Embryonic facial prominence (tissue), 1 donor: Measurements from ENCODE around the gene FAM98A.

Experiments used
- DNase-seq: peaks from one replicate; pipeline ENCODE4 v3.0.0-alpha.2; 2016; ENCODE audit errors: extremely low spot score

The FAM98A gene

DNA sequence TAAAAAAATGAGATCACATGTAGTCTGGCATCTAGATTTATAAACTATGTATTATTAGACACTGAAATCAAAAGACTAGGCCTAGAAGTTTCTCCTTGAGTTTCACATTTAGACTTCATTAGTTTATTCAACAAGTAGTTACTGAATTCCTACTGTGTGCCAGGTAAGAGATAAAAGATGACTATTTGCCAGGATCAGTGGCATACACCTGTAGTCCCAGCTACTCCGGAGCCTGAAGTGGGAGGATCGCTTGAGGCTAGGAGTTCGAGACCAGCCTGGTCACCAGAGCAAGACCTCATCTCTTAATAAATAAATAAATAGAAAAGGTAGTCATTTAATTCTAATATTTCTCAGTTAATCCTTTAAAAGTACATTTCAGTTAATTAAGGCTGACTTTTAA is 2.1 kb downstream of the FAM98A start:
- no peak for DNase-seq

DNA sequence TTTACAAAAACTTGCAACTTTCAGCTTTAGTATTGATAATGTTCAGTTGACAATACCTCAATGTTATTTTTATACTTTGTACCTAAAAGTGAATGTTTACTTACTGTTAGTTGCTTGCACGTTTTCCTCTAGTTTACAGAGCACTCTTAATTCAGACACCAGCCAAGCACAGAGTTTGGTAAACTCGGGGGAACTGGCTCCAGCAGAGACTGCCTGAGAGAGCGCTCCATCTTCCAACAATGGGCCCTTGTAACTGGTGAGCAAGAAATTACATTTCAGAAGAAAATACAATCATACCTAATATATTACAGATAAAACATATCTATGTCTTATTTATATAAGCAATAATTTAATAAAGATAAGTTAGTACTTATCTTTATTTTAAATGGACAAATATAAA is 3.7 kb downstream of the FAM98A start:
- DNase-seq: no peak

- no peak for DNase-seq
These were observed 9.7 kb downstream of the FAM98A start for GRCh38 chr2:33589444-33589843.

- DNase-seq: no peak
These were observed 10.9 kb downstream of the FAM98A start for GRCh38 chr2:33588232-33588631.

DNA sequence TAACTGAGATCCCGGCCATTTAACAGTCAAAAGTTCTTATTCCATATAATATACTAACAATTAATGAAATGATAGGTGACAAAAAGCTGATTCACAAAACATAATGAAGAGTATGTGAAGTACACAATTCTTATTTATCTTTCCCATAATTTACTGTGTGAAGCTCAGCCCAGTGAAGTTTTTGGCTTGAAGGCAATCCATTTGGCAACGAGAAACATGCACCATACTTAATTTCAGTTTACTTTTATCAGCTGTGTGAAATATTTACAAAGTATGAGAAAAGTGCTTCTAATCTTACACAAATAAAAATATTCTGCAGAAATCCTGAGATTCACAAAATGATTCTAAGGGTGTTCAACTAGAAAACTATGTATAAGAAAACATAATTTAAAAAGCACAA is 12.3 kb downstream of the FAM98A start:
- no peak for DNase-seq

DNA sequence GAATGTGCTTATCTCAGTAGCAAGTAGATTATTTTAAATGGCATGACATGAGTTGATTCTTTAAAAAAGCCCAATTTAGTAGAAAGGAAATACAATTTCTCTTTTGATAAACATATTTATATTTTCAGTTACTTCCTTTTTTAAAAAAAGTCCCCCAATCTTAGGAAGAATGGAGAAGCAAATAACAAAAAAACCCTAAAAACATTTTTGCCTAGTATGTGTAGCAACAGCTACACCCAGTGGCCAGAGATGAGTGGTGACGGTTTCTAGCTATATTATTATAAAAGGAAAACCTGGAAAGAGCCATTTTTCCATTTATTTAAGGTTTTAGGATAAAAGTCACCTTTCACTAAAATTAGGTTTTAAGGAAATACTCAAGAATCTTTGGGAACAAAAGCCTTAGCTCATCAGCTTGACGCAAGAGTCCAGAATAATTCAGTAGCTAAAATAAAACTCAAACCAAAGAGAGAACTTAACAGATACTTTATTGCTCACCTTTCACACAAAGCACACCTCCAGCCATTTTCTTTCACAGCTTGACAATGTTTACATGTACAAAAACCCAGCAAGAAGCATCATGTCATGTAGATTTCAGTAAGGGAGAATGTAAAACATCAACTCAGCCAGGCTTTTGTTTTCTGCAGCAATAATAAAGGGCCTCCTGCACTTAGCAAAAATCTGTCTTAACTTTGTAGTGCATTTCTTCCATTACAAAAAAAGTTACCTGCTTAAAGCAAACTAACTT is 15.7 kb downstream of the FAM98A start:
- DNase-seq: peak; percentile 57

- no peak for DNase-seq
These were observed 17.2 kb downstream of the FAM98A start for GRCh38 chr2:33581872-33582271.

- no peak for DNase-seq
These were observed 19.9 kb downstream of the FAM98A start for GRCh38 chr2:33579227-33579626.

GRCh38 chr2:33577668-33578067 is 21.4 kb downstream of the FAM98A start:
- no peak for DNase-seq

GRCh38 chr2:33577084-33577483 is 22.0 kb downstream of the FAM98A start:
- DNase-seq: no peak

DNA sequence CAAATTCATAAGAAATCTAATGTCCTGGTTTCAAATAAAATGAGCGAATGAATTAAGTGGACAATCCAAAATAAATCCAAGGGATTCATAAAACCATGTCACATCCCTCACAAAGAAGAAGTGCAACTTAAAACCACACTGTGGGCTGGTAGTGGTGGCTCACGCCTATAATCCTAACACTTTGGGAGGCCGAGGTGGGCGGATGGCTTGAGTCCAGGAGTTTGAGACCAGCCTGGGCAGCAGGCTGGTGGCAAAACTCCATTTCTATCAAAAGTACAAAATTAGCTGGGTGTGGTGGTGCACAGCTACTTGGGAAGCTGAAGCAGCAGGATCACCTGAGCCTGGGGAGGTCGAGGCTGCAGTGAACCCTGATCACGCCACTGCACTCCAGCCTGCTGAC is 25.4 kb downstream of the FAM98A start:
- DNase-seq: no peak

- no peak for DNase-seq
These were observed 28.4 kb downstream of the FAM98A start for GRCh38 chr2:33570681-33571080.

GRCh38 chr2:33561872-33562271 is 37.2 kb downstream of the FAM98A start:
- DNase-seq: no peak

GRCh38 chr2:33560017-33560416 is 39.1 kb downstream of the FAM98A start:
- DNase-seq: no peak

GRCh38 chr2:33559328-33559727 is 39.8 kb downstream of the FAM98A start:
- DNase-seq: no peak

DNA sequence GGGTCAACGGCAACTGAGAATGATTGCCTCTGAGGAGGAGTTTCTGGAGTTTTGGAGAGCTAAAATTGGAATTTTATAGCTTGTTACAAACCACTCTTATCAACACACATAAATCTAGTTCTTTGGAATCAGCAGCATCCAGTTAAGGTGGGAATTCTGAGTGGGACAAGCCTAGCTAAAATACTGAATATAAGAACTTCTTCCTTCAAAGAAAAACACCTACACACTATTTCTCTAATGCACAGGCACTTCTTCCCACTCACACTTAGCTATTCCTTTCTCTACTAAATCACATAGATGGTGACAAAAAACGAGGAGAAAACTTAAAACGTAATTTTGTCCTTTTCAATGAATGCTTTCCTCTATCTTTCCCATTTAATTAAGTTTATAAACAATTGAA is 43.4 kb downstream of the FAM98A start:
- no peak for DNase-seq

DNA sequence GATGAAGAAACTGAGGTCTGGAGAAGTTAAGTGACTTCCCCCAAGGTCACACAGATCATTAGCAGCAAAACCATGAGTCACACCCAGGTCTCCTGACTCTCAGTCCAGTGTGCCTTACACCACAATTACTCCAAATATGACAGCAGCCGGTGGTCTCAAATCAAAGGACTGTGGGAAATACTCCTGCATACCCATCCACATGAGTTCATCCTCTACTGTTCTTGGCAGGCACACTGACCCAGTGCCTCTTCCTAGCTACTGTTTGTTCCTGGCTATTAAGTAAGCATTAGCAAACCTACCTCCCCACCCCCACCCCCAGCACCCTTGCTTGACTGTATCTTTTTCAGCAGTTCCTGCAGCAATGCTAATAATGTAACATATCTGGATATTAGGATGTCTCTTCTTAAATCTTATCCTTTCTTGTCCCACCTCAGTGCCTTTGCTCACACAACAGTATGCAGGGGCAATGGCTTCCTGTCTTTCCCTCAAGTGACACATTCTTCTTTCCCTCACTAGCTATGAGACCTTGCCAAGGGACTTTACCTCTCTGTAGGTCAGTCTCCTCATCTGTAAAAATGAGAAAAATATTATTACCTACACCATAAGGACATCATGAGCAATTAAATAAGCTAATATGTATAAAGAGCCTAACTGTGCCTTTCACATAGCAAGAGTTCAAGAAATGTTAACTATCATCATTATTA is 46.2 kb downstream of the FAM98A start:
- DNase-seq: no peak

GRCh38 chr2:33550206-33550605 is 48.9 kb downstream of the FAM98A start:
- no peak for DNase-seq

- no peak for DNase-seq
These were observed 57.9 kb downstream of the FAM98A start for GRCh38 chr2:33541243-33541642.

DNA sequence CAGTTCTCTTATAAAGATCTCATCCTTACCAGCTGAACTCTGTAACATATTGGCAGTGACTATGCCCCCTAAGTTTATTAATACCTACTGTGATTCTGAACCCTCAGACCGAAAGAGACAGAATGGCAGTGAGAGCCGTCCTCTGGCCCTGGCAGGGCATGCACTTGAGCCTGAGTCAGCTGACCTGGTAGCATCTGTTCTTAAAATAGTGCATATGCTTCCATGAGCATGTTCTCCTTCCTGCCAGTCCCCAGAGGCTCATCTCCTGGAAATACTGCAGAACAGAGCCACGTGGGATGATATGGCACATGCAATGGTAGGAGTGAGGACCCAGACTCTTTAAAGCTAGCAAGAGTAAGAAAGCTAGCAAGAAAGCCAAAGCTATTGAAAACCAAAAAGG is 63.7 kb downstream of the FAM98A start:
- no peak for DNase-seq
